H54 (cell line): Measurements from ENCODE around the gene ADM.
"Not testable (repeated sequence)": the region's sequence is repeated elsewhere in the genome, so short reads cannot be mapped to it uniquely, and the experiment has no call there.

Experiments
- DNase-seq: peaks from one replicate; pipeline ENCODE4 v3.0.0; 2011; ENCODE audit warnings: low spot score, mixed read lengths; ENCODE audit not compliant: insufficient read length
- FAIRE-seq: peaks from 3 replicates; lab custom pipeline; 2011; peaks lifted over from hg19 to GRCh38; lab: Jason Lieb, UNC
- POLR2A ChIP-seq: IDR thresholded peaks from 2 replicates; pipeline ENCODE4 v1.6.1; 2011; ENCODE audit warnings: low read depth, mild to moderate bottlenecking, low read length

The ADM gene

DNA sequence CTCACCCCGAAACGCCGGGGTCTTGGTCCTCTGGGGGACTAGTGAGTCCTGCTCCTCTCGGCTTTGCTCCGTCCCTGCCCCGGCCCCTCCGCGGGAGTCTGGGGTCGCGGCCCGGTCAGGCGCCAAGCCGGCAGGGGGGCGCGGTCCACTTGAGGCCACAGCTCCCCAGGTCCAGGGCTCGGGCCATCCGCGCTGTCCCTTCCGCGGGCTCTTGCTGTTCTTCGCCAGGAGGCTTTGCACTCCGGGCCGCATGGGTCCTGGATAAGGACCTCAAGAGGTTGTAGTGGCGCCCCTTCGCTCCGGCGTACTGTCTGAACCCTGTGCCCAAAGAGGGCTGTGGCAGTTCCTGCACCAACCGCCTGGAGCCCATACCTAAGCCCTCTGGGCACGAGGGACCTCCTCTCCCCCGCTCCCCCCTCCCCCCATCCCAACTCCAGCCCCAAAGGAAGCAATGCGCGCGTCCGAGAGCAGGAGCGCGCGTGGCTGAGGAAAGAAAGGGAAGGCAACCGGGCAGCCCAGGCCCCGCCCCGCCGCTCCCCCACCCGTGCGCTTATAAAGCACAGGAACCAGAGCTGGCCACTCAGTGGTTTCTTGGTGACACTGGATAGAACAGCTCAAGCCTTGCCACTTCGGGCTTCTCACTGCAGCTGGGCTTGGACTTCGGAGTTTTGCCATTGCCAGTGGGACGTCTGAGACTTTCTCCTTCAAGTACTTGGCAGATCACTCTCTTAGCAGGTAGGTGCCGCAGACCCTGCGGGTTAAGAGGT is at the start of gene ADM:
TSS of gene ADM (plus strand) at position 579 of the 767 bp plus-strand sequence. CDS start 628 bp downstream, outside the sequence.
- TF ChIP-seq POLR2A, result peak; percentile 99
- FAIRE-seq (no peak), DNase-seq (peak; percentile 88)

DNA sequence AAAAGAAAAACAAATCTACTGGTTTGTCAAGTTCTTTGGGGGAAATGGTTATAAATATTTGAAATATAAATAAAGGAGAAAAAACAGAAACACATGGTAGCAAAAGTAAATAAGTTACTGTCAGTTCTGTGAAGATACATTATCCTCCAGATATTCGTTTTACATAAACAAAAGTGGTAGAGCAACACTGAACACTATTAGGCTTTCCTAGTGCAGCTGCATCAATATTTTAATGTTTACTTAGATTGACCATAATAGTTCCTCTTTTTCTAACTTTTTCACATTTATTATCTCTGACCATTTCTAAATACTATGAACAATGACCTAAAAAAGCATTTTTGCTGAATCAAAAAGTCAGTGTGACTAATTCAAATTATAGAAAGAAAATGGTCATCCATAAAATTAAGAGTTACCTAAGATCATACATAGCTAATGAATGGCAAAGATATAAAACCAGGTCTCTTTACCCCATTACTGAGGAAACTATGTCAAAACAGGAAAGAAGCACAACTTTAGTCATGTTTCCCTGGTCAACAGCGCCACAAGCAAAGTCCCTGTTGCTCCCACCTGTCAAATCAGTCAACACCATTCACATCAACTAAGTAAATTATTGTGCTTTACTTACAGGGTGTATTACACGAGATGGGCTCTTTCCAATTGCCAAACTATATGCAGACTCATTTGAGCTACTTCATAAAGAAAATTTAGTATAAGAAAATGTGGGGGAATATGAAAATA is 49.3 kb upstream of the ADM start:
- FAIRE-seq, result peak; percentile 75
- TF ChIP-seq POLR2A, result no peak
- no peak for DNase-seq

DNA sequence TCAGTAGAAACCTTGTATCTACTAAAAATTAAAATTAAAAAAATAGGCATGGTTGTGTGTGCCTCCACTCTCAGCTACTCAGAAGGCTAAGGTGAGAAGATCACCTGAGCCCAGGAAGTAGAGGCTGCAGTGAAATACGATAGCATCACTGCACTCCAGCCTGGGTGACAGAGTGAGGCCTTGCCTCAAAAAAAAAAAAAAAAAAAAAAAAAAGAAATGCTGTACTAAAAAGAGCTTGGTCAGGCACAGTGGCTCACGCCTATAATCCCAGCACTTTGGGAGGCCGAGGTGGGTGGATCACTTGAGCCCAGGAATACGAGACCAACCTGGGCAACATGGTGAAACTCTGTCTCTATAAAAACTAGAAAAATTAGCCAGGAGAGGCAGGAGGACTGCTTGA is 47.4 kb upstream of the ADM start:
- no peak for FAIRE-seq
- DNase-seq, result no peak
- no peak for TF ChIP-seq POLR2A

- FAIRE-seq (peak; percentile 89), DNase-seq (no peak)
- no peak for TF ChIP-seq POLR2A
These were observed 43.1 kb upstream of the ADM start for GRCh38 chr11:10261821-10262220.

DNA sequence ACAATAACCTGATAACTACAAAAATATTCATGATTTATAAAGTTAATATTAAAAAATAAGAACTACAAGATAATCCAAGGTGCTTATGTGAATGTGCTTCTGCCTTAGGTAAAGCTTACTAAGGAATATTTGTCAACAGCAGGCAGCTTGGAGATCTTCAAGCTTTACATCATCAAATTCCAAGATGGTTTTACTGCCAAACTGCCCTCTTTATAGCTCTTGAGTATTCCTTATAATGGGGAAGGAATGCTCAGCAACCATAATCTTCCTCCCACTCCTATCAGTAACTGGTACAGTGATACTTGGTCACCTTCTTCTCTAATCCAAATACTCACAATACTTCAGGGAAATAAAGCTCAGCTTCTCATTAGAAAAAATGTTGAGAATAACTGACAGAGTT is 40.9 kb upstream of the ADM start:
- peak; percentile 99 for FAIRE-seq
- TF ChIP-seq POLR2A, result no peak
- peak; percentile 13 for DNase-seq

- not testable (repeated sequence) for FAIRE-seq, DNase-seq
These were observed 40.2 kb upstream of the ADM start for GRCh38 chr11:10264716-10265115.

DNA sequence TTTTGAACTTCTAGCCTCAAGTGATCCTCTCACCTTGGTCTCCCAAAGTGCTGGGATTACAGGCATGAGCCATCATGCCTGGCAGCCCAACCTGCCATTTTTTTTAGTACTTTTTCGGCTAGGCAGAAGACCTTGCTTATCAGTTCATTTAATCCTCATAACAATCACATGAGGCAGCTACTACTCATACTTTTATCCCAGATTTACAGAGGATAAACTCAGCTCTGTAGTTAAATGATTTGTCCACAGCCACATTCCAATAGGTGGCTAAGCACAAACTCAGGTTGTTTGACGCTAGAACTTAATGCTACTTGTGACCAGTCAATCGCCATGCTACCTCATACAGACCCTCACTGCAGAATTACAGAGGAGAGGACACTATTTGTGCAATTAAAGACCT is 38.9 kb upstream of the ADM start:
- TF ChIP-seq POLR2A, result no peak
- DNase-seq (no peak), FAIRE-seq (peak; percentile 84)

DNA sequence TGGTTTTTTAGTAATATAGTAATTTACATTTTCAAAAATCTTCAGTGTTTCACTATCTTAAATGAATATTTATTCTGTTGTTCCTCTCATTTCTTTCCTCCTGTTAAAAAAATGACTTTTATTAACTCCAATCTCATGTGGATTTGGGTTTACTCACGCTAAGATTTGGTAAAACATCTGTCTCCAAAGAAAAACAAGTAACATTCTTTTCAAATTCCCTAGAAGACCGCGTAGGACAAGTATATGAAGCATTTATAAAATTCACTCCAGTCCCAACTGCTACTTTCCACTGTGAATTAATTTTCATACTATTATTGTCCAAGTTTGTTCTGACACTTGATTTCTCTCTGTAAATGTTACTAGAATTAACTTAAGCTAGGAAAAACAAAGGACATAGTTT is 37.1 kb upstream of the ADM start:
- FAIRE-seq (peak; percentile 36), DNase-seq (no peak)
- TF ChIP-seq POLR2A, result no peak

GRCh38 chr11:10268746-10269488 is 36.0 kb upstream of the ADM start:
- peak; percentile 96 for FAIRE-seq
- TF ChIP-seq POLR2A, result no peak
- no peak for DNase-seq

DNA sequence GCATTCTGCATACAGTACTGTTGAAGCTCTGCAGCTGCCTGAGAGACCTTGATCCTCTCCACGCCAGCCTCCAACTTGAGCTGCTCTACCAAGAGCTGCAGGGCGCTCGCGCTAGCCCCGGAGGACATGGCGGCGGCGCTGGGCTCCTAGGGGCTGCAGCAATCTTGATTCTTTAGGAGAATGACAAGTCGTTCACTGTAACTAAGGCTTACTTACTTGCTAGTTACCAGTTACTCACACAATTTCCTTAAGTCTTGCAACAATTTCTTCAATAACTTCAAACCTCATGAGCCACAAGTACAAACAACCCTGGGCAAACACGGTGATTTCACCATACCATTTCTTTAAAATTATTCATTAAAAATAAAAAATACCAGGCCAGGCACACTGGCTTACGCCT is 32.7 kb upstream of the ADM start:
- FAIRE-seq, result no peak
- no peak for DNase-seq
- TF ChIP-seq POLR2A, result no peak

DNA sequence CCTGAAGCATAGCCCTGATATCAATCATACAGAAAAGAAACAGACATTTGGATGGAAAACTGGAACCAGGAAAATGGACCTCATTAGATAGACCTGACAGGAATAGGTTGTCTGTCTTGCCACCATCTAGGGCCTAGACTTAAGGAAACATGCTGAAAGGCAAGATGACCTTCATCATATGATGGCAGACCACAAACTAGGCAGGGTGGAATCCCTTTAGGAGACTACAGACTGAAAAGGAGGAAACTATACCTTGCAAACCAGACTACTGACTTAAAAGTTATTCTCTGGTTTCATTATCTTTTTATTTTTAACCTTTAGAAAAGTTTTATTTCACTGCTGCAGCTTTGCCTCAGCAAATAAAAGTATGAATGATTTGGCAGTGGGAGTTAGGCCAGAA is 31.1 kb upstream of the ADM start:
- FAIRE-seq, result no peak
- DNase-seq, result no peak

GRCh38 chr11:10274726-10275125 is 30.1 kb upstream of the ADM start:
- FAIRE-seq, result no peak
- TF ChIP-seq POLR2A, result no peak
- no peak for DNase-seq

More for the DNA sequence above, 31.1 kb upstream of the ADM start:
- TF ChIP-seq POLR2A, result no peak

GRCh38 chr11:10275714-10276113 is 29.2 kb upstream of the ADM start:
- peak; percentile 69 for FAIRE-seq
- no peak for TF ChIP-seq POLR2A
- DNase-seq, result no peak

DNA sequence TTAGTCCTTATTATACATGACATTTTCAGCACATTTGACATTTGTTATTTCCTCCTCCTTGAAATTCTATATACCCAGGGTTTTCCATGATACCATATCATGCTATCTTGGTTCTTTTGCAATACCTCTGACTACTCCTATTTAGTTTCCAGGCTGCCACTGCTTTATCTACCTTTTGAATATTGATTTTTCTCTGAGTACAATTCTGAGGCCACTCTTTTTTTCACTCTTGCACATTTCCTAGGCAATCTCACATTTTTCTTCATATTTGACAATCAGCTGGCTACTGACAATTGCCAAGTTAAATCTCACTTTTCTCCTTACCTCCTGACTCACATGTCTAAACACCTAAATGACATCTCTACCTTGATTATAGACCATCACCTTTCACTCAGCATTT is 22.8 kb upstream of the ADM start:
- DNase-seq, result no peak
- peak; percentile 92 for FAIRE-seq
- TF ChIP-seq POLR2A, result no peak
